ENCODE data around the gene HNRNPR.

DNA sequence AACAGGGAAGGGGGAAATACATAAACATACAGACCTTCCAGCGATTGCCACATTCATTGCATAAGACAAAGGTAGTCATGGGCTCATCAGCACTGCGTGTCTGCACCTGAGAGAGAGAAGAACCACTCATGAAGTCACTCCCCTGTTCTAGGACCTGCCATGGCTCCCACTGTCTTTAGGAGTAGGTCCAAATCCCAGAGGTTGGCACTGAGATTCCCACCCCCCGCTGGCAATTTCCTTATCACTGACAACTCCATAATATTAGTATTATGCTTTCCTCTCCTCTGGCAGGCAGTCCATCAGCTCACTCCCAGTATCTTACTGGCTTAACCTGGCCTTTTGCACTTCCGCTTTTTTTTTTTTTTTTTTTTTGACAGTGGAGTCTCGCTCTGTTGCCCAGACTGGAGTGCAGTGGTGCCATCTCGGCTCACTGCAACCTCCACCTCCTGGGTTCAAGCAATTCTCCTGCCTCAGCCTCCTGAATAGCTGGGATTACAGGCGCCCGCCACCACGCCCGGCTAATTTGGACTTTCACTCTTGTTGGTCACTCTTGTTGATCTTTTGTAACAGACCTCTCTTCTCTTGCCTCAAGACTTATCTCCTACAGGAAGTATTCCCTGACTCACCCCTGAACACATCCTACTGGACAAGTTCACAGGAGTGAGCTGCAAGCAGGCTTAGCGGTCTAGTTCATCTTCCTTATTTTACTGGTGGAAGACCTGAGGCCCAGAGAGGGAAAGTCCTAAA, 40.4 kb upstream of the HNRNPR start:
- TF ChIP-seq CTCF (IDR thresholded peaks at IDR 0.05; ENCODE audit: insufficient read depth, low read depth, low read length) (no peak), EZH2 (IDR thresholded peaks at IDR 0.05; ENCODE audit: insufficient read depth, low read length) (no peak)
